Measurements from ENCODE around the gene PAX8.
"Not testable (repeated sequence)": the region's sequence is repeated elsewhere in the genome, so short reads cannot be mapped to it uniquely, and the experiment has no call there.

DNA sequence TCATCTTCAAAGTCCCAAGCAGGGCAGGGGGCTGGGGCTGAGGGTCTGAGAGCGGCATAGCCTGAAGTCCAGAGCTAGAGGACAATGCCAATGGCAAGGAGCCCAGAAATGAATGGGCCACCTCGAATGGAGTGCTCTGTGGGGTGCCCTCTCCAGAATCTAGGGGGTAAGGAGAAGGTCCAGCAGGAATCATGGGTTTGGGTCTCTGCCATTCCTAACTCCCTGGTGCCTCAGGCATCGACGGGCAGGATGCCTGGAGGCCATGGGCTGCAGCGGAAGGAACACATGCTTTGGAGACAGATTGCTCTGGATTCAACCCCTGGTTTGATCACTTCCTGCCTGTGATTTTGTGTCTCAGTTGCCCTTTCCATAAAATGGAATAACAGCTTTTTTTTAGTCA lies 44.4 kb upstream of the PAX8 start:
- TF ChIP-seq, protein P1, sequence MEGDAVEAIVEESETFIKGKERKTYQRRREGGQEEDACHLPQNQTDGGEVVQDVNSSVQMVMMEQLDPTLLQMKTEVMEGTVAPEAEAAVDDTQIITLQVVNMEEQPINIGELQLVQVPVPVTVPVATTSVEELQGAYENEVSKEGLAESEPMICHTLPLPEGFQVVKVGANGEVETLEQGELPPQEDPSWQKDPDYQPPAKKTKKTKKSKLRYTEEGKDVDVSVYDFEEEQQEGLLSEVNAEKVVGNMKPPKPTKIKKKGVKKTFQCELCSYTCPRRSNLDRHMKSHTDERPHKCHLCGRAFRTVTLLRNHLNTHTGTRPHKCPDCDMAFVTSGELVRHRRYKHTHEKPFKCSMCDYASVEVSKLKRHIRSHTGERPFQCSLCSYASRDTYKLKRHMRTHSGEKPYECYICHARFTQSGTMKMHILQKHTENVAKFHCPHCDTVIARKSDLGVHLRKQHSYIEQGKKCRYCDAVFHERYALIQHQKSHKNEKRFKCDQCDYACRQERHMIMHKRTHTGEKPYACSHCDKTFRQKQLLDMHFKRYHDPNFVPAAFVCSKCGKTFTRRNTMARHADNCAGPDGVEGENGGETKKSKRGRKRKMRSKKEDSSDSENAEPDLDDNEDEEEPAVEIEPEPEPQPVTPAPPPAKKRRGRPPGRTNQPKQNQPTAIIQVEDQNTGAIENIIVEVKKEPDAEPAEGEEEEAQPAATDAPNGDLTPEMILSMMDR (IDR thresholded peaks at IDR 0.05), result not testable (repeated sequence)
- TF ChIP-seq POLR2A (IDR thresholded peaks at IDR 0.05), result not testable (repeated sequence)

Measured in adrenal gland (tissue), 5 donors.